Neural crest cell (in vitro differentiated cells): Measurements from ENCODE around the gene DDIT4L. TPM values are rescaled to one million over a fixed set of nuclear protein-coding genes. Genes with fewer than 3 reads are reported as not detected.

Experiments
- DNase-seq: peaks from one replicate; pipeline ENCODE4 v3.0.0; 2021; ENCODE audit warnings: low read depth, mixed read lengths, low spot score
- H3K27ac Mint-ChIP-seq: one replicate; pipeline ENCODE4 v1.8.0; 2021; ENCODE audit warnings: mild to moderate bottlenecking, mixed read lengths; ENCODE audit not compliant: unreplicated experiment
- H3K27me3 Mint-ChIP-seq: 2 replicates; pipeline ENCODE4 v1.8.0; 2021; ENCODE audit warnings: low read depth, mild to moderate bottlenecking, mixed read lengths
- H3K36me3 Mint-ChIP-seq: 2 replicates; pipeline ENCODE4 v1.8.0; 2021; ENCODE audit warnings: low read depth, mild to moderate bottlenecking, mixed read lengths
- H3K4me1 Mint-ChIP-seq: 2 replicates; pipeline ENCODE4 v1.8.0; 2021; ENCODE audit warnings: mixed read lengths
- H3K4me3 Mint-ChIP-seq: one replicate; pipeline ENCODE4 v1.8.0; 2021; ENCODE audit warnings: mild to moderate bottlenecking, mixed read lengths
- H3K9me3 Mint-ChIP-seq: 2 replicates; pipeline ENCODE4 v1.8.0; 2021; ENCODE audit warnings: mixed read lengths
- CTCF ChIP-seq: fragments of 200-600 bp; sonication (generic); conservative IDR thresholded peaks from 2 replicates; pipeline ENCODE4 v1.5.0; 2021; ENCODE audit warnings: antibody characterized with exemption, mild to moderate bottlenecking
- total RNA-seq: library from RNA; stranded (reverse); gene quantifications from 2 replicates; pipeline ENCODE4 v1.2.1, GENCODE V29; 2021

DDIT4L gene
- total RNA-seq, 1 donor from 2014 or later: 0.14 TPM

- H3K36me3 Mint-ChIP-seq: no peaks in the 10 kb centered on the region
- H3K4me1 Mint-ChIP-seq: peaks cover 14% of the 10 kb centered on the region
- peaks cover 60% of the 10 kb centered on the region for H3K27me3 Mint-ChIP-seq
- H3K9me3 Mint-ChIP-seq: no peaks in the 10 kb centered on the region
- no peak for DNase-seq
- peak overlapping the region; percentile 17 for H3K4me3 Mint-ChIP-seq
- no peak for TF ChIP-seq CTCF
- no peak overlapping the region for H3K27ac Mint-ChIP-seq
Measured at GRCh38 chr4:100187781-100188180, 2.5 kb downstream of the DDIT4L start.

GRCh38 chr4:100184787-100185186, 5.5 kb downstream of the DDIT4L start:
- no peak for DNase-seq
- H3K9me3 Mint-ChIP-seq: no peaks in the 10 kb centered on the region
- no peaks in the 10 kb centered on the region for H3K36me3 Mint-ChIP-seq
- H3K27me3 Mint-ChIP-seq: peaks cover 39% of the 10 kb centered on the region
- no peak for TF ChIP-seq CTCF
- peaks cover 7% of the 10 kb centered on the region for H3K4me1 Mint-ChIP-seq
- no peak overlapping the region for H3K4me3 Mint-ChIP-seq
- no peak overlapping the region for H3K27ac Mint-ChIP-seq

GRCh38 chr4:100177855-100178254, 12.4 kb downstream of the DDIT4L start:
- Mint-ChIP-seq H3K9me3 (no peaks in the 10 kb centered on the region), H3K4me3 (no peak overlapping the region), H3K27me3 (no peaks in the 10 kb centered on the region), H3K4me1 (peaks cover 3% of the 10 kb centered on the region), H3K36me3 (no peaks in the 10 kb centered on the region), H3K27ac (no peak overlapping the region)
- TF ChIP-seq CTCF: no peak
- DNase-seq: no peak

GRCh38 chr4:100177126-100177525, 13.1 kb downstream of the DDIT4L start:
- Mint-ChIP-seq H3K9me3 (no peaks in the 10 kb centered on the region), H3K27ac (no peak overlapping the region), H3K4me1 (peaks cover 3% of the 10 kb centered on the region), H3K36me3 (no peaks in the 10 kb centered on the region), H3K27me3 (no peaks in the 10 kb centered on the region), H3K4me3 (no peak overlapping the region)
- DNase-seq: no peak
- no peak for TF ChIP-seq CTCF

GRCh38 chr4:100175858-100176257, 14.4 kb downstream of the DDIT4L start:
- Mint-ChIP-seq H3K27me3 (no peaks in the 10 kb centered on the region), H3K4me3 (no peak overlapping the region), H3K9me3 (no peaks in the 10 kb centered on the region), H3K27ac (no peak overlapping the region), H3K36me3 (no peaks in the 10 kb centered on the region), H3K4me1 (peaks cover 3% of the 10 kb centered on the region)
- no peak for DNase-seq
- TF ChIP-seq CTCF: no peak

GRCh38 chr4:100174985-100175383, 15.3 kb downstream of the DDIT4L start:
- H3K4me3 Mint-ChIP-seq: no peak overlapping the region
- H3K27ac Mint-ChIP-seq: no peak overlapping the region
- no peaks in the 10 kb centered on the region for H3K27me3 Mint-ChIP-seq
- H3K4me1 Mint-ChIP-seq: peaks cover 3% of the 10 kb centered on the region
- TF ChIP-seq CTCF: no peak
- no peak for DNase-seq
- H3K9me3 Mint-ChIP-seq: no peaks in the 10 kb centered on the region
- no peaks in the 10 kb centered on the region for H3K36me3 Mint-ChIP-seq
